22Rv1 (cell line): ENCODE measurements around the gene FAM50B.

Experiments
- ZFX ChIP-seq: fragments of 450-650 bp; IDR thresholded peaks from 2 replicates; pipeline ENCODE4 v1.6.1; 2017; ENCODE audit warnings: antibody characterized with exemption, borderline replicate concordance
- TF ChIP-seq, protein P1 (sequence below): fragments of 450-650 bp; IDR thresholded peaks from 2 replicates; pipeline ENCODE4 v1.5.1; 2017; ENCODE audit warnings: mild to moderate bottlenecking

GRCh38 chr6:3893487-3893886 is 44.3 kb downstream of the FAM50B start:
- TF ChIP-seq, protein P1, sequence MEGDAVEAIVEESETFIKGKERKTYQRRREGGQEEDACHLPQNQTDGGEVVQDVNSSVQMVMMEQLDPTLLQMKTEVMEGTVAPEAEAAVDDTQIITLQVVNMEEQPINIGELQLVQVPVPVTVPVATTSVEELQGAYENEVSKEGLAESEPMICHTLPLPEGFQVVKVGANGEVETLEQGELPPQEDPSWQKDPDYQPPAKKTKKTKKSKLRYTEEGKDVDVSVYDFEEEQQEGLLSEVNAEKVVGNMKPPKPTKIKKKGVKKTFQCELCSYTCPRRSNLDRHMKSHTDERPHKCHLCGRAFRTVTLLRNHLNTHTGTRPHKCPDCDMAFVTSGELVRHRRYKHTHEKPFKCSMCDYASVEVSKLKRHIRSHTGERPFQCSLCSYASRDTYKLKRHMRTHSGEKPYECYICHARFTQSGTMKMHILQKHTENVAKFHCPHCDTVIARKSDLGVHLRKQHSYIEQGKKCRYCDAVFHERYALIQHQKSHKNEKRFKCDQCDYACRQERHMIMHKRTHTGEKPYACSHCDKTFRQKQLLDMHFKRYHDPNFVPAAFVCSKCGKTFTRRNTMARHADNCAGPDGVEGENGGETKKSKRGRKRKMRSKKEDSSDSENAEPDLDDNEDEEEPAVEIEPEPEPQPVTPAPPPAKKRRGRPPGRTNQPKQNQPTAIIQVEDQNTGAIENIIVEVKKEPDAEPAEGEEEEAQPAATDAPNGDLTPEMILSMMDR: no peak
- no peak for TF ChIP-seq ZFX
